B cell (primary cell): Measurements from ENCODE around the gene FANCI. TPM values are rescaled to one million over a fixed set of nuclear protein-coding genes. Genes with fewer than 3 reads are reported as not detected.

Source experiments
- ATAC-seq: fragments of 200-7000 bp; cut with Tn5 transposase; one replicate; pipeline ENCODE4 v1.10.0; 2021; ENCODE audit warnings: low read depth, mild to moderate bottlenecking, moderate number of reproducible peaks, moderate library complexity
- CTCF ChIA-PET: fragments of 350-600 bp; sonication (Branson Sonifier 250); formaldehyde crosslinking; loops from one replicate; lab custom pipeline; 2021; ENCODE audit warnings: antibody characterized with exemption, inconsistent platforms; lab: Charles Lee
- POLR2A ChIA-PET: fragments of 350-600 bp; sonication (Branson Sonifier 250); formaldehyde crosslinking; loops from one replicate; lab custom pipeline; 2021; ENCODE audit warnings: antibody characterized with exemption; lab: Charles Lee
- DNase-seq: peaks from one replicate; pipeline ENCODE4 v3.0.0; 2013
- H2AFZ ChIP-seq: 2 replicates; pipeline ENCODE4 v1.6.1; 2012; ENCODE audit warnings: mild to moderate bottlenecking, low read depth, low read length; ENCODE audit not compliant: insufficient read depth, poor library complexity, severe bottlenecking
- H3K27ac ChIP-seq, 2 donors: 1 replicate in 1 of 2; 2 replicates in 1 of 2; pipeline ENCODE4 v1.5.1; 2012 to 2013; ENCODE audit warnings: low read length in 2 of 2, mild to moderate bottlenecking in 2 of 2, moderate library complexity in 1 of 2
- H3K27me3 ChIP-seq, 4 experiments: fragments of 200-600 bp in 1 of 4; sonication (generic) in 1 of 4; replicated peaks in 1 of 4; 1 replicate in 2 of 4; 2 replicates in 2 of 4; pipeline versions ENCODE4 v1.6.1 to v1.7.0; 2013 to 2016; ENCODE audit warnings: low read length in 3 of 4, mild to moderate bottlenecking in 2 of 4, mixed read lengths in 1 of 4, moderate library complexity in 1 of 4; ENCODE audit not compliant: insufficient read depth in 4 of 4, control insufficient read depth in 3 of 4; ENCODE audit errors: control extremely low read depth in 1 of 4
- H3K36me3 ChIP-seq, 2 experiments: replicated peaks in 1 of 2; 1 replicate in 1 of 2; 2 replicates in 1 of 2; pipeline versions ENCODE4 v1.6.1 to v1.7.1; 2013; ENCODE audit warnings: low read length in 1 of 2; ENCODE audit not compliant: insufficient read depth in 2 of 2, control insufficient read depth in 1 of 2; ENCODE audit errors: control extremely low read depth in 1 of 2, extremely low read depth in 1 of 2
- H3K4me1 ChIP-seq, 2 donors: fragments of 200-600 bp in 1 of 2; sonication (generic) in 1 of 2; 1 replicate in 1 of 2; 2 replicates in 1 of 2; pipeline versions ENCODE4 v1.5.1 to v1.6.1; 2013 to 2017; ENCODE audit warnings: low read length in 2 of 2; ENCODE audit not compliant: control insufficient read depth in 2 of 2, insufficient read depth in 2 of 2
- H3K4me2 ChIP-seq: replicated peaks from 2 replicates; pipeline ENCODE3; 2012; ENCODE audit warnings: mild to moderate bottlenecking, low read depth, low read length; ENCODE audit not compliant: poor library complexity, severe bottlenecking
- H3K4me3 ChIP-seq, 5 experiments: fragments of 200-600 bp in 1 of 5; sonication (generic) in 1 of 5; 1 replicate in 3 of 5; 2 replicates in 2 of 5; pipeline versions ENCODE4 v1.5.1 to v1.7.0; 2011 to 2016; ENCODE audit warnings: low read length in 4 of 5, mild to moderate bottlenecking in 4 of 5, low read depth in 2 of 5, control low read depth in 1 of 5, moderate library complexity in 1 of 5; ENCODE audit not compliant: insufficient read depth in 1 of 5; ENCODE audit errors: control extremely low read depth in 1 of 5, extremely low read depth in 1 of 5
- H3K79me2 ChIP-seq: fragments of 200-600 bp; sonication (generic); one replicate; pipeline ENCODE4 v1.6.0; 2016; ENCODE audit warnings: low read length; ENCODE audit not compliant: control insufficient read depth, insufficient read depth
- H3K9ac ChIP-seq: fragments of 200-600 bp; sonication (generic); 2 replicates; pipeline ENCODE4 v1.6.1; 2017; ENCODE audit warnings: mild to moderate bottlenecking, low read length, moderate library complexity
- H3K9me3 ChIP-seq, 3 donors: one replicate each; pipeline versions ENCODE4 v1.6.1 to v1.7.1; 2013; ENCODE audit warnings: low read length in 2 of 3; ENCODE audit not compliant: control insufficient read depth in 2 of 3, insufficient read depth in 1 of 3; ENCODE audit errors: control extremely low read depth in 1 of 3
- H4K20me1 ChIP-seq: 2 replicates; pipeline ENCODE4 v1.6.0; 2012; ENCODE audit warnings: mild to moderate bottlenecking, low read length; ENCODE audit not compliant: insufficient read depth, control insufficient read depth, poor library complexity, severe bottlenecking
- H3K27ac Mint-ChIP-seq: one replicate; pipeline ENCODE4 v1.8.0; 2021; ENCODE audit warnings: mixed read lengths
- H3K27me3 Mint-ChIP-seq: one replicate; pipeline ENCODE4 v1.8.0; 2021; ENCODE audit warnings: mixed read lengths
- H3K4me1 Mint-ChIP-seq: one replicate; pipeline ENCODE4 v1.8.0; 2021; ENCODE audit warnings: mixed read lengths
- H3K4me3 Mint-ChIP-seq: one replicate; pipeline ENCODE4 v1.8.0; 2021; ENCODE audit warnings: mixed read lengths
- H3K9me3 Mint-ChIP-seq: one replicate; pipeline ENCODE4 v1.8.0; 2022; ENCODE audit warnings: mixed read lengths; ENCODE audit not compliant: insufficient read depth
- CTCF ChIP-seq: fragments of 200-600 bp; IDR thresholded peaks from one replicate; pipeline ENCODE4 v1.8.0; 2022; ENCODE audit warnings: antibody characterized with exemption, mild to moderate bottlenecking
- EZH2 ChIP-seq: IDR thresholded peaks from 2 replicates; pipeline ENCODE4 v1.6.1; 2012; ENCODE audit warnings: borderline replicate concordance, low read depth, mild to moderate bottlenecking, moderate library complexity, low read length; ENCODE audit not compliant: insufficient read depth, poor library complexity, severe bottlenecking
- WGBS: methylation state at CpG from one replicate; pipeline ENCODE4 v1.1.5; 2013; ENCODE audit warnings: missing lambda C conversion rate; ENCODE audit not compliant: insufficient coverage; 5-methylcytosine and 5-hydroxymethylcytosine counted together
- intact Hi-C: fragments of 100-400 bp; cut with micrococcal nuclease; formaldehyde crosslinking; loops from one replicate; pipeline ENCODE4 v1.10.0; 2022
- polyA plus RNA-seq: library from polyadenylated mRNA; depleted of rRNA; stranded (reverse); fragments of >200 nt; gene quantifications from 2 replicates; pipeline ENCODE4 v1.2.3, GENCODE V29; 2012
- total RNA-seq, 2 donors: library from RNA; stranded (reverse); fragments of 120-200 nt in 1 of 2; gene quantifications; 1 replicate in 1 of 2; 2 replicates in 1 of 2; pipeline versions ENCODE4 v1.2.3 to v1.2.4, GENCODE V29; 2013 to 2022

FANCI gene
- total and polyA plus RNA-seq, 2 donors (not counting 1 experiment from before 2014, with no cell fraction given) = 2.7 to 14.2 TPM

DNA sequence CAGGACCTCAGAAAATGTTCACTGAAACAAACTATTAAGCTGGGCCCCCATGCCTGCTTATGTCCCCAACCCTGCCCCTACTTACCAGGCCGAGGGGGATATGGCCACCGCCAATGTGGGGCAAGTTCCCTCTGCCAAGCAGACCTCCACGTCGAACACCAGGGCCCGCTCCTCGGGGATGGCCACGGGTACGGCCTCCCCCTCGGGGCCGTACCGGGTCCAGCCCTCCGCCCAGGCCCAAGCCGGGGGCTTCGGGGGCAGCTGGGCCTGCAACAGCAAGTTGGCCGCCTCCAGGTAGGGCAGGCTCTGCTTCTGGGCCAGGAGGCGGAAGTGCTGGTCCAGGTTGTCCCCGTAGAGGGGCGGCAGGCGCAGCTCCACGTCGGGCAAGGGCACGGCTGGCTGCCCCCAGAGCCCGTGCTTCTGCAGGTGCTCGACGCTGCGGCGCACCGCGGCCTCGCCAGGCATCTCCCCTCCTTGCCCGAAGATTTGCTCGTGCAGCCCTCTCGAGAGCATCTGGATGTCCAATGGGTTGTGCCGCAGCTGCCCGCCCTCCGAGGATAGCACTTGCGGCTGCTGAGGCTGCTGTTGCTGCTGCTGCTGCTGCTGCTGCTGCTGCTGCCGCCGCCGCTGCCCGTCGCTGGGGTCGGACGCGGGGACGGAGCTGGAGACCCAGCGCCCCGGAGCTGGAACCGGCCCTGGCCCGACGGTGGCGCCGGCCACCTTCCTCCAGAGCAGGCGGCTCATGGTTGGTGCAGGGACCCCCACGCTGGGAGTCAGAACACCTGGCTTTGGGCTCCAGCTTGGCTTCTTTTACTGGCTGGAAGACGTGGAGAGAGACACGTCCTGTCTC, 89.5 kb downstream of the FANCI start:
- Histone ChIP-seq H3K9me3 (no peaks in the 10 kb centered on the region), H3K36me3 (peaks cover 2 to 49% of the 10 kb centered on the region in 2 experiments), H3K27me3 (no peaks in the 10 kb centered on the region), H3K4me1 (peaks cover 26 to 59% of the 10 kb centered on the region in 2 donors), H3K4me2 (peak overlapping the region; percentile 93), H3K27ac (peak overlapping the region in 1 of 2 donors; percentile 90), H2AFZ (no peak overlapping the region), H4K20me1 (peaks cover 59% of the 10 kb centered on the region), H3K79me2 (peaks cover 59% of the 10 kb centered on the region), H3K9ac (peak overlapping the region; percentile 83), H3K4me3 (peak overlapping the region; percentile 58 to 92 (median 82))
- TF ChIP-seq CTCF (no peak), EZH2 (no peak)
- DNase-seq = peak; percentile 31
- H3K4me3 Mint-ChIP-seq = peak overlapping the region; percentile 76
- no peak for ATAC-seq
- ChIA-PET POLR2A (no interaction called here), CTCF (interaction anchor here (0.6 to 2.1 kb wide), 2 partner anchors 25 to 46 kb away, joined by 3 to 9 read pairs; no protein-coding TSS in a partner anchor)
- intact Hi-C loops = no loop called here
- H3K4me1 Mint-ChIP-seq = peaks cover 49% of the 10 kb centered on the region
- H3K27me3 Mint-ChIP-seq = peaks cover 4% of the 10 kb centered on the region
- H3K27ac Mint-ChIP-seq = peak overlapping the region; percentile 68
- WGBS = 95% methylated on average over 53 of the region's 57 CpGs
- H3K9me3 Mint-ChIP-seq = no peaks in the 10 kb centered on the region
